ENCODE measurements around the gene PLPPR1. TPM values are rescaled to one million over a fixed set of nuclear protein-coding genes. Genes with fewer than 3 reads are reported as not detected.

Gene PLPPR1
- total and polyA plus RNA-seq, 2 of the 13 experiments (the other 11 are each of a cell fraction or from before 2014, with no cell fraction given) = 16.0 to 84.7 TPM

GRCh38 chr9:101073122-101073521 is 44.6 kb downstream of the PLPPR1 start (continued):
- TF ChIP-seq GLMP (CRISPR knock-in tag; IDR thresholded peaks at IDR 0.05; ENCODE audit: borderline replicate concordance) (no peak), ZNF274 (CRISPR knock-in tag; IDR thresholded peaks at IDR 0.05) (no peak), TFDP2 (CRISPR knock-in tag; IDR thresholded peaks at IDR 0.05) (no peak), ZBTB21 (CRISPR knock-in tag; IDR thresholded peaks at IDR 0.05) (no peak)

DNA sequence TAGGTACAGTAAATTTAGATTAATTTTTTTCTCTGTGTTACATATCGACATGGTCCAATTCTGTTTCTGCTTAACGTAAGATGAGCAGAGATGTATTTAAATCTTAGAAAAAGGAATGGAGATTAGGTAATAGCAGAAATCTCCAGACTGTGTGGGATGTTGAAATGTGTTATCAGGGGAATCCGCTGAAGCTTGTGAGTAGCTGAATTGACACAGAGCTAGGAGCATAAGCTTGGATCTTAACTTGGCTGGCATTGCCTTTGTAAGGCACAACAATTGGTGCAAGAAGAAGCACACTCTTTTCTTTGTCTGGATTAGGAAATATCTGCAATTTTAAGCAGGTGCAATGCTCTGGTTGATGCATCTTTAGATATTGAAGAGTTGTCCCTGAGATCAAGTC is 53.1 kb downstream of the PLPPR1 start:
- Histone ChIP-seq H3K4me3 (replicated peaks in 1 of 3; ENCODE audit: insufficient read depth in 1 of 3, low read depth in 2 of 3, low read length in 3 of 3) (no peak overlapping the region), H3K4me2 (ENCODE audit: low read depth, low read length) (no peak overlapping the region), H2AFZ (ENCODE audit: low read length) (no peak overlapping the region), H4K20me1 (ENCODE audit: insufficient read depth, low read length) (no peaks in the 10 kb centered on the region), H3K27me3 (ENCODE audit: control insufficient read depth in 1 of 2, insufficient read depth in 2 of 2, low read length in 2 of 2) (no peaks in the 10 kb centered on the region), H3K27ac (ENCODE audit: extremely low read length, insufficient read depth, low read length) (no peak overlapping the region), H3K36me3 (replicated peaks in 1 of 2; ENCODE audit: control insufficient read depth in 1 of 2, insufficient read depth in 2 of 2, low read length in 2 of 2) (no peaks in the 10 kb centered on the region), H3K79me2 (ENCODE audit: insufficient read depth, low read length) (no peaks in the 10 kb centered on the region), H3K9ac (ENCODE audit: insufficient read depth, low read depth, low read length) (no peak overlapping the region), H3K4me1 (ENCODE audit: insufficient read depth, low read length) (no peaks in the 10 kb centered on the region), H3K9me3 (ENCODE audit: low read length) (no peaks in the 10 kb centered on the region)
- no peak for ATAC-seq
- intact Hi-C loops (cut with micrococcal nuclease; ENCODE audit: unreplicated experiment) = no loop called here
- 64% methylated on average over 3 of the region's 3 CpGs for WGBS (ENCODE audit: low lambda C conversion rate)
- POLR2A ChIA-PET = no interaction called here
- CTCF ChIA-PET (ENCODE audit: low intra/inter-chr PET ratio, low total read pairs) = no interaction called here
- no peak for FAIRE-seq
- DNase-seq (ENCODE audit: low spot score) = no peak
- in situ Hi-C loops (cut with HindIII; ENCODE audit: extremely low pct_ligation_motif_present, low pct_unique_long_range_greater_than_20kb) = no loop called here
- no TSS peak for BruUV-seq (replicated peaks)
- TF ChIP-seq ATF7-NPFF (CRISPR knock-in tag; IDR thresholded peaks at IDR 0.05; ENCODE audit: low read depth) (no peak), ZBTB33 (CRISPR knock-in tag; IDR thresholded peaks at IDR 0.05) (no peak), HNRNPLL (IDR thresholded peaks at IDR 0.05; ENCODE audit: low read depth, low read length, poor library complexity, severe bottlenecking) (no peak), KLF12 (CRISPR knock-in tag; IDR thresholded peaks at IDR 0.05; ENCODE audit: borderline replicate concordance) (no peak), ZNF333 (CRISPR knock-in tag; IDR thresholded peaks at IDR 0.05; ENCODE audit: borderline replicate concordance) (no peak), KDM1A (CRISPR knock-in tag; IDR thresholded peaks at IDR 0.05) (no peak), CEBPZ (IDR thresholded peaks at IDR 0.05; ENCODE audit: low read length) (no peak), NFE2 (CRISPR knock-in tag; IDR thresholded peaks at IDR 0.05) (no peak), NR2C2 (CRISPR knock-in tag; IDR thresholded peaks at IDR 0.05; ENCODE audit: borderline replicate concordance) (no peak), MBNL3 (CRISPR knock-in tag; conservative IDR thresholded peaks at IDR 0.05) (no peak)
